HepG2 (cell line): ENCODE measurements around the gene SLC25A48. TPM values are rescaled to one million over a fixed set of nuclear protein-coding genes. Genes with fewer than 3 reads are reported as not detected.

Experiments
- ATAC-seq: fragments of 200-7000 bp; cut with Tn5 transposase; 3 replicates; pipeline ENCODE4 v1.9.1; 2020; ENCODE audit warnings: mild to moderate bottlenecking, moderate library complexity
- BruUV-seq: library from RNA; stranded (reverse); fragments of 400-500 nt; replicated peaks from 2 replicates; lab custom pipeline; 2021; lab: Mats Ljungman, UMichigan
- CTCF ChIA-PET: fragments of 300-600 bp; formaldehyde crosslinking; extraction: SDS; loops from one replicate; lab custom pipeline; 2021; ENCODE audit warnings: low total read pairs, inconsistent platforms, low intra/inter-chr PET ratio; lab: Yijun Ruan, JAX
- POLR2A ChIA-PET: fragments of 350-600 bp; sonication (Branson Sonifier 250); formaldehyde crosslinking; loops from one replicate; lab custom pipeline; 2020; ENCODE audit warnings: antibody characterized with exemption, inconsistent platforms; lab: Yijun Ruan, JAX
- DNase-seq: peaks from one replicate; pipeline ENCODE4 v3.0.0-alpha.2; 2015; ENCODE audit warnings: low spot score
- FAIRE-seq: peaks from 3 replicates; lab custom pipeline; 2011; peaks lifted over from hg19 to GRCh38; lab: Jason Lieb, UNC
- H2AFZ ChIP-seq: one replicate; pipeline ENCODE4 v1.6.1; 2011; ENCODE audit warnings: low read length, inconsistent platforms
- H3K27ac ChIP-seq: fragments of 300-600 bp; 3 replicates; pipeline ENCODE4 v1.8.0; 2011; ENCODE audit warnings: mixed run types, mild to moderate bottlenecking, mixed read lengths, low read length, inconsistent platforms; ENCODE audit not compliant: insufficient read depth; ENCODE audit errors: extremely low read length
- H3K27me3 ChIP-seq, 2 experiments: fragments of 200-600 bp in 1 of 2; 2 replicates in 1 of 2; 3 replicates in 1 of 2; pipeline versions ENCODE4 v1.6.0 to v1.8.0; 2011; ENCODE audit warnings: low read length in 2 of 2, mild to moderate bottlenecking in 2 of 2, moderate library complexity in 2 of 2, inconsistent platforms in 1 of 2; ENCODE audit not compliant: insufficient read depth in 2 of 2, control insufficient read depth in 1 of 2
- H3K36me3 ChIP-seq, 2 experiments: fragments of 200-600 bp in 1 of 2; replicated peaks in 1 of 2; 2 replicates in 1 of 2; 3 replicates in 1 of 2; pipeline versions ENCODE4 v1.5.1 to v1.8.0; 2011; ENCODE audit warnings: low read length in 2 of 2, inconsistent platforms in 1 of 2; ENCODE audit not compliant: insufficient read depth in 2 of 2, control insufficient read depth in 1 of 2
- H3K4me1 ChIP-seq: 2 replicates; pipeline ENCODE4 v1.5.1; 2012; ENCODE audit warnings: low read length, inconsistent platforms; ENCODE audit not compliant: insufficient read depth
- H3K4me2 ChIP-seq: 2 replicates; pipeline ENCODE4 v1.6.0; 2011; ENCODE audit warnings: low read depth, low read length, inconsistent platforms
- H3K4me3 ChIP-seq, 3 experiments: fragments of 200-600 bp in 1 of 3; sonication (generic), shearing (Covaris generic) in 1 of 3; replicated peaks in 1 of 3; 2 replicates each; pipeline ENCODE4 v1.5.1; 2011 to 2016; ENCODE audit warnings: low read length in 3 of 3, inconsistent platforms in 2 of 3, low read depth in 2 of 3, mild to moderate bottlenecking in 2 of 3, control low read depth in 1 of 3, mixed read lengths in 1 of 3; ENCODE audit not compliant: insufficient read depth in 1 of 3
- H3K79me2 ChIP-seq: one replicate; pipeline ENCODE4 v1.6.1; 2011; ENCODE audit warnings: low read length, inconsistent platforms; ENCODE audit not compliant: insufficient read depth
- H3K9ac ChIP-seq: 2 replicates; pipeline ENCODE4 v1.6.0; 2011; ENCODE audit warnings: mild to moderate bottlenecking, low read depth, low read length, inconsistent platforms; ENCODE audit not compliant: insufficient read depth
- H3K9me3 ChIP-seq: 2 replicates; pipeline ENCODE4 v1.5.1; 2012; ENCODE audit warnings: mild to moderate bottlenecking, low read length
- H4K20me1 ChIP-seq: 2 replicates; pipeline ENCODE4 v1.6.0; 2011; ENCODE audit warnings: inconsistent platforms, mild to moderate bottlenecking, low read length, moderate library complexity; ENCODE audit not compliant: insufficient read depth
- AKAP8 ChIP-seq: sonication (generic); formaldehyde crosslinking; IDR thresholded peaks from 2 replicates; pipeline ENCODE4 v1.5.1; 2020; ENCODE audit warnings: mild to moderate bottlenecking, missing genetic modification reagents
- FOXA3 ChIP-seq: IDR thresholded peaks from 2 replicates; pipeline ENCODE4 v1.6.1; 2016; ENCODE audit warnings: missing genetic modification reagents, missing compliant biosample characterization
- HIVEP1 ChIP-seq: sonication (generic); formaldehyde crosslinking; IDR thresholded peaks from 2 replicates; pipeline ENCODE4 v1.4.0; 2020; ENCODE audit warnings: mild to moderate bottlenecking, missing genetic modification reagents
- HNF1A ChIP-seq, 2 experiments: sonication (generic) in 1 of 2; formaldehyde crosslinking in 1 of 2; IDR thresholded peaks; 2 replicates each; pipeline versions ENCODE4 v1.4.0 to v1.6.1; 2016 to 2020; ENCODE audit warnings: borderline replicate concordance in 1 of 2, low read depth in 1 of 2, mild to moderate bottlenecking in 1 of 2, missing genetic modification reagents in 1 of 2
- KDM5B ChIP-seq: sonication (generic); formaldehyde crosslinking; IDR thresholded peaks from 2 replicates; pipeline ENCODE4 v1.4.0; 2020; ENCODE audit warnings: missing genetic modification reagents, mild to moderate bottlenecking, borderline replicate concordance
- MTERF4 ChIP-seq: sonication (generic); formaldehyde crosslinking; IDR thresholded peaks from 2 replicates; pipeline ENCODE4 v1.8.0; 2023; ENCODE audit warnings: mild to moderate bottlenecking, missing genetic modification reagents
- TGIF2 ChIP-seq: IDR thresholded peaks from 2 replicates; pipeline ENCODE4 v1.6.1; 2016; ENCODE audit warnings: control low read depth, missing compliant biosample characterization
- UBTF ChIP-seq: sonication (generic); formaldehyde crosslinking; IDR thresholded peaks from 2 replicates; pipeline ENCODE4 v1.4.0; 2020; ENCODE audit warnings: mild to moderate bottlenecking, missing genetic modification reagents
- ZBTB37 ChIP-seq: sonication (generic); formaldehyde crosslinking; IDR thresholded peaks from 2 replicates; pipeline ENCODE4 v1.4.0; 2020; ENCODE audit warnings: mild to moderate bottlenecking, missing genetic modification reagents
- ZNF230 ChIP-seq: sonication (generic); formaldehyde crosslinking; IDR thresholded peaks from 2 replicates; pipeline ENCODE4 v1.4.0; 2020; ENCODE audit warnings: mild to moderate bottlenecking, missing genetic modification reagents
- WGBS: methylation state at CpG from one replicate; pipeline ENCODE4 v1.1.6; 2017; ENCODE audit warnings: low lambda C conversion rate; 5-methylcytosine and 5-hydroxymethylcytosine counted together
- in situ Hi-C: cut with HindIII; loops from 2 replicates; pipeline ENCODE4 v1.10.0; 2017; ENCODE audit warnings: low pct_unique_long_range_greater_than_20kb; ENCODE audit not compliant: extremely low pct_ligation_motif_present
- intact Hi-C: fragments of 100-400 bp; cut with micrococcal nuclease; formaldehyde crosslinking; loops from one replicate; pipeline ENCODE4 v1.10.0; 2022; ENCODE audit not compliant: unreplicated experiment
- polyA plus RNA-seq, 8 experiments: library from polyadenylated mRNA; depleted of rRNA in 3 of 8; stranded (reverse) in 7 of 8; unstranded in 1 of 8; fragments of >200 nt; fragmentation: Illumina TruSeq in 4 of 8; extraction: Trizol in 4 of 8; gene quantifications; 2 replicates each; pipeline versions ENCODE4 v1.2.1 to v1.2.3, GENCODE V29; 2011 to 2016; ENCODE audit warnings: low read depth in 4 of 8, missing spikeins in 1 of 8, mixed read lengths in 1 of 8; ENCODE audit not compliant: insufficient read depth in 1 of 8
- total RNA-seq, 5 experiments: library from RNA; depleted of rRNA; stranded (reverse); fragments of >200 nt; fragmentation: Illumina TruSeq; extraction: Trizol; gene quantifications; 2 replicates each; pipeline ENCODE4 v1.2.3, GENCODE V29; 2016; ENCODE audit warnings: low read depth in 1 of 5

Gene SLC25A48
- total and polyA plus RNA-seq, 2 of the 13 experiments (the other 11 are each of a cell fraction or from before 2014, with no cell fraction given): 0.17 to 4.5 TPM

- TF ChIP-seq ZNF230 (CRISPR knock-in tag) (no peak), HNF1A (IDR thresholded peaks at IDR 0.05; ENCODE audit: low read depth) (no peak), HNF1A (CRISPR knock-in tag; IDR thresholded peaks at IDR 0.05; ENCODE audit: borderline replicate concordance) (no peak), MTERF4 (CRISPR knock-in tag) (no peak)
Observed at GRCh38 chr5:135810188-135810943, 24.1 kb upstream of the SLC25A48 start (continued).

- Histone ChIP-seq H3K9ac (no peak overlapping the region), H3K79me2 (no peaks in the 10 kb centered on the region), H4K20me1 (no peaks in the 10 kb centered on the region), H3K4me1 (no peaks in the 10 kb centered on the region), H3K27me3 (peaks cover 3 to 15% of the 10 kb centered on the region in 2 experiments; a peak in 2 of 5 replicates), H3K36me3 (no peaks in the 10 kb centered on the region), H3K4me2 (no peak overlapping the region), H3K27ac (no peak overlapping the region), H2AFZ (no peak overlapping the region), H3K4me3 (no peak overlapping the region), H3K9me3 (no peaks in the 10 kb centered on the region)
- POLR2A ChIA-PET: no interaction called here
- BruUV-seq: no TSS peak
- CTCF ChIA-PET: no interaction called here
- intact Hi-C loops: no loop called here
- DNase-seq (no peak), ATAC-seq (no peak), FAIRE-seq (no peak)
- in situ Hi-C loops: no loop called here
- WGBS: 23% methylated on average over 4 of the region's 4 CpGs
- TF ChIP-seq FOXA3 (no peak), ZBTB37 (CRISPR knock-in tag) (no peak), AKAP8 (CRISPR knock-in tag) (no peak), TGIF2 (no peak), HIVEP1 (CRISPR knock-in tag) (no peak), KDM5B (no peak), UBTF (CRISPR knock-in tag) (no peak)
Observed at GRCh38 chr5:135811007-135811406, 23.5 kb upstream of the SLC25A48 start.
